Measurements from ENCODE around the gene RAE1.

- TF ChIP-seq CTCF (IDR thresholded peaks at IDR 0.05) (no peak), POLR2AphosphoS5 (IDR thresholded peaks at IDR 0.05) (no peak)
Measured at GRCh38 chr20:57425150-57426013, 74.3 kb downstream of the RAE1 start.

All from prostate gland (tissue), 2 donors.